Suppressor macrophage (primary cell): ENCODE results near the gene EIF1.

Source experiments
- DNase-seq, 4 experiments: peaks; one replicate each; pipeline ENCODE4 v3.0.0-alpha.2; 2020 to 2022

The EIF1 gene

DNA sequence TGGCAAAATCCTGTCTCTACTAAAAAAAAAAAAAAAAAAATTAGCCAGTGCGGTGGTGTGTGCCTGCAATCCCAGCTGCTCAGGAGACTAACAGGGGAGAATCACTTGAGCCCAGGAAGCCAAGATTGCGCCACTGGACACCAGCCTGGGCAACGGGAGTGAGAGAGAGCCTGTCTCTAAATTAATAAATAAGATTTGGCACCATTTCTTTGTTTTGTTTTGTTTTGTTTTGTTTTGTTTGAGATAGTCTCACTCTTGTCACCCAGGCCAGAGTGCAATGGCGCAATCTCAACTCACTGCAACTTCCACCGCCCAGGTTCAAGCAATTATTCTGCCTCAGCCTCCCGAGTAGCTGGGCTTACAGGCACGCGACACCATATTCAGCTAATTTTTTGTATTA is 14.0 kb downstream of the EIF1 start:
- DNase-seq, result no peak

DNA sequence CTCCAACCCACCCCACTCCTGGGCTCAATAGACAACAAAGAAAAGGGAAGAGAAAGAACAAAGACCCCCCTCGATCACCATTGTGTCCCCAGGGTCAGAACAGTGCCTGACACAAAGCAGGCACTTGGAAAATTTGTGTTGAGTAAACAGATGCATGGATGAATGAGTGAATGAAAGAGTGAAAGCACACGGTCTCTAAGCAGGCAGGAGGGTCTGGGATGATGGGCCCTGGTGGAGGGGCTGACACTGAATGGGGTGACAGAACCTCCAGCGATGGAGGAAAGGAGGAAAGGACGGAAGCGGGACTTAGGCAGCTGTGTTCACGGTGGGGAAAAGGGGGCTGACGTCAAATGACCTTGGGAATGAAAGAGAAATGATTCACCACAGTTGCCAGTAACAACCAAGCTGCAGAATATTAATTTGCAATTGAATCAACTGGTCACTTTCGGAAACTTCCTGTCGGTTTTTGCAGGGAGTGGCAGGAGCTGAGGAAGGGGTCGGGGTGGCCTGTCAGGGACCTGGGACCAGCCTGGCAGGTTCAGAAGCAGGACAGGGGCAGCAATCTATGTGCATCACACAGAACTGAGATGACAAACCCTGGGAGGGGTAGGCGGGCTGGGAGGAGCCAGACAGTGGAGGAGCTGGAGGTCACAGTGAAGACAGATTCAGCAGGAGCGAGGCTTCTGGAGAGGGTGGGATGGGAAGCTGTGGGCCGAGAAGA is 16.7 kb downstream of the EIF1 start:
- DNase-seq, result no peak

- no peak for DNase-seq
These were observed 19.4 kb downstream of the EIF1 start for GRCh38 chr17:41707803-41708669.

- DNase-seq, result no peak
These were observed 21.9 kb downstream of the EIF1 start for GRCh38 chr17:41710472-41711090.

DNA sequence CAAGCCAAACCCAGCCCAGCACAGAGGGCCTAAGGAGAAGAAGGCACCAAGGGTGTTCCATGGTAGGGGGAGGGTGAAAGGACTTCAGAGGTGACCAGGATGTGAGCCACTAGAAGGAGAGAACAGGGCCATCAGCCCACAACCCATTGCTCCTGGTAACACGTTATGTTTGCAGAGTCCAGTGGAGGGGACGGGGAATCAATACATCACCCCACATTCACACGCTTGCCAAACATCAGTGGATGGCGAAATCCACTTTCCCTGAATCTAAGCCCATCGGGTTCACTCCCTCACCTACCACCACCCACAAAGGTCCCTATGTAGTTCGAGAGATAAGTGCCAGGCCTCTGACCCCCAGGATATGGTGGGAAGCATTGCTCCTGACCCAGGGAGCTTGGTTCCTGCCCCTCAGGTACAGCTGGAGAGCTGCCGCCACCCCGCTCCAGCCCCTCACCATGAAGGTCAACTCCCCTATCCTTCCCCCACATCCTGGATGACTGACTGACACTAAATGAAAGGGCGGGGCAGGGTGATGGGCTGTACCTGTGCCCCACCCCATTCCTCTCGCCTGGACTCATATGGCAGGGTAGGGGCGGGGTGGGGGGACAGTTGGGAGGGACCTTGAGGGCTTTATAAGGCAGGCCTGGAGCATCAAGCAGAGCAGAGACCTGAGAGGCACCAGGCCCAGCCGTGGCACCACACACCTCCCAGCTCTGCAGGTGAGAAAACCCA is 23.1 kb downstream of the EIF1 start, which contains the start of gene GAST:
Gene GAST (plus strand): TSS at position 663 of the 732 bp plus-strand sequence. CDS start 3,106 bp downstream, outside the sequence.
- no peak for DNase-seq

DNA sequence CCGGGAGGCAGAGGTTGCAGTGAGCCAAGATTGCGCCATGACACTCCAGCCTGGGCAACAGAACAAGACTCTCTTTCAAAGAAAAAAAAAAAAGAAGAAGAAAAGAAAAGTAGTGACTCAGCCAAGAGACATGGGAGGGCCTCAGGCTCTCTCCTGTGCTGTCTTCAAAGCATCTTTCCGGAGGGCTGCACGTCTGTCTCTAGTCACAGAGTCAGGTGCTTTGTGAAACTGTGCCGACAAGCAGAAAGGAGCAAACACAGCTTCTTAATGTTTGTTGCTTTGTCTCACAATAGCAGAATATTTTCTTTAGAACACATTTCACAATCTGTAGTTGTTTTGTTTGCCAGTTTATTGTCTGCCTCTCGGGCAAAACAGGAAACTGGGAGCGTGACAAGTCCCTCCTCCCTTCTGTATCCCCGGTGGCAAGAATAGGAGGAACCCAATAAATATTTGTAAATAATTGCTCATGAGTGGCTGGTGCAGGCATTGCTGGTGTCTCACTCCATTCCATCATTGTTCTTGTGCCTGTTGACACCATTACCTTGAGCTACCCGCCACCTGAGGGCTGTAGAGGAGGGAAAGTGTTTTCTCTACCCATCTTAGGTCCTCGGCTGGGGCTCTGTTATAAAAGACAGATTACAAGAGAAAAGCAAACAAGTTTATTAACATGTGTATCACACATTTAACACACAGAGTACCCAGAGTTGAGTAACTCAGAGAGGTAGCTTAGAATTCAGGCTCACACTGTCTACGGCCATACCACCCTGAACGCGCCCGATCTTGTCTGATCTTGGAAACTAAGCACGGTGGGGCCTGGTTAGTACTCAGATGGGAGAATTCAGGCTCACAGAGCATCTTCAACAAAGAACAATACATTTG is 29.0 kb downstream of the EIF1 start:
- peak; percentile 62 to 80 (median 72) for DNase-seq

DNA sequence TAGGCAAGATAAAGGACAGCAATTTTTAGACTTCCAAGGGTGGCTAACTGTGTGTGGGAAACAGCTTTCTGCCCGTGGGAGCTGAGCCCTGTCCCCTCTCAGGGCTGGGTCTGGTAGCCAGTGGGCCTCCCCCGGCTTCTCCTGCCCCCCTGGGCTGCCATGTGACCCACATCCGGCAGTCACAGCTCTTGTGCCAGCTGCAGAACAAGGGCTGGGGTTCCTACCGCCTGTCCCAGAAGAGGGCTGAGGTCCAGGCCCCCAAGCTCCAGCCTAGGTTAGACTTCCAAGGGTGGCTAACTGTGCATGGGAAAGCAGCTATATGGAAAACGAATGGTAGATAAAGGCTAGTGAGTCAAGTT is 29.6 kb downstream of the EIF1 start:
- no peak for DNase-seq

DNA sequence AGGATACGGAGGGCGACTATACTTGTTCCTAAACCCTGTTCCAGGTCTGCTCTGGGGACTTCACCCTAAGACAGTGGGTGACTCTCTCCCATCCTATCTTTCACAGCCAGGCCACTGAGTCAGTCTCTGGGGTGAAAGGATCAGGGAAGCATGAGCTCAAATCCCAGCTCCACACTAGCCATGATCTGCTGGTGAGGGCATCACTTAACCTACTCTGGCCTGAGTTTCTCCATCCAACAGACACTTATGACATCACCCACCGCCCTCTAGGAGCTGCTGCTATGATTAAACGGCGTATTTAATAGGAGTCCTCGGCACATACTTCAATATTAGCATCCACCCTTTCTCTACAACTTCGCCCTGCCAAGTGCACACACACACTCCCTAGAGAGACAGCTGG is 33.5 kb downstream of the EIF1 start:
- DNase-seq, result no peak

GRCh38 chr17:41723801-41724475 is 35.3 kb downstream of the EIF1 start:
- DNase-seq, result no peak

- DNase-seq, result no peak
These were observed 35.9 kb downstream of the EIF1 start for GRCh38 chr17:41724476-41725050.

DNA sequence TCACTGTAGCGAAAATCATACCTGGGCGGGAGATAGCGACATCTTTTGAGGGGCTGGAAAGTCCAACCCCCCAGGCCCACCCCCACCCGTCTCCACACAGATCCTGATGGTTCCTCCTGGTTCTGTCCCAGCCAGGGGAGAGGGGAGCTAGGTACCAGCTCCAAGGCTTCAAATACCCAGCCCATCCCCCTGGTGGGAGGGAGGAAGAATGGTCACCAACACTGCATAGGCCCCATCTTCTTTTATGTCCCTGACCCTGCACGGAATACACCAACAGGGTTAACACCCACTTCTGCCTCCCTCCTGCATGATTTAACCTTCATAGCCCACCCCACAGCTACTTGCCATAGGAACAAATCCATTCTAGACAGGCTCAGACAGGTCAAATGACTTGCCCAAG is 36.4 kb downstream of the EIF1 start:
- DNase-seq, result no peak

GRCh38 chr17:41728056-41728455 is 39.4 kb downstream of the EIF1 start:
- DNase-seq, result no peak

DNA sequence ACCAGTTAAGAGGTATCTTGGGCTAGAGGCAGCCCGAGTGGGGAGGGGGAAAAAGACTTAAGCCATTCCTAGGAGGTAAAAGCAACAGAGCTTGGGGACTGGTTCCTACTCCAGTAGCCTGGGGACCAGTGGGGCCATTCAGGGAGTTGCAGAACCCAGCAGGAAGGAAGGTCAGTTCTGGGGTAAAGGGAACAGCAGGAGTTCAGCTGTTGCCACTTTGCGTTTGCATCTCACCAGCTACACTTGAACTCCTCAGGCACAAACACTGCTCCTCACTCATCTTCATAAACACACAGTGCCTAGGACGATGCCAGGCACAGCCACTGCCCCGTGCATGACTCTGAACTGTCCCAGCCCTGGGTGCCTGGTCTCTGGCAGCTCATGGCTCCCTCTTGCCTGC is 41.8 kb downstream of the EIF1 start:
- DNase-seq, result peak in 2 of 4 experiments; percentile 16 to 17

DNA sequence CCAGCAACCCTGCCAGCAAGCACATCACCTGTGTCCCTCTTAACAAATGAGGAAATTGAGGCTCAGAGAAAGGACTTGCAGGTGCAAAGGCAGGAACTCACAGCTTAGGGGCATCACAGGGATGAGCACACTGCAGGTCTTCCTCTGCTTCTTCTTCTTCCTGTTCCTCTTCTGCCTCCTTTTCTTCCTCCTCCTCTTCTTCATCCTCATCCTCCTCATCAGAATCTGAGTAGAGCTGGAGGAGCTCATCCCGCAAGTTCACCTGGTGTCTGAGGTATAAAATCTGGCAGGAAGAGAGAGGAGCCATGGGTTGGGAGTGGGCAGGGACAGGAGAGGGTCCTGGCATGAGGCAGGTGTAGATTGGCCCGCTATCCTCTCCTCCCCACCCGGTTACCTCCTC is 43.2 kb downstream of the EIF1 start:
- no peak for DNase-seq

- peak in 1 of 4 experiments; percentile 24 for DNase-seq
These were observed 44.9 kb downstream of the EIF1 start for GRCh38 chr17:41733348-41734138.

DNA sequence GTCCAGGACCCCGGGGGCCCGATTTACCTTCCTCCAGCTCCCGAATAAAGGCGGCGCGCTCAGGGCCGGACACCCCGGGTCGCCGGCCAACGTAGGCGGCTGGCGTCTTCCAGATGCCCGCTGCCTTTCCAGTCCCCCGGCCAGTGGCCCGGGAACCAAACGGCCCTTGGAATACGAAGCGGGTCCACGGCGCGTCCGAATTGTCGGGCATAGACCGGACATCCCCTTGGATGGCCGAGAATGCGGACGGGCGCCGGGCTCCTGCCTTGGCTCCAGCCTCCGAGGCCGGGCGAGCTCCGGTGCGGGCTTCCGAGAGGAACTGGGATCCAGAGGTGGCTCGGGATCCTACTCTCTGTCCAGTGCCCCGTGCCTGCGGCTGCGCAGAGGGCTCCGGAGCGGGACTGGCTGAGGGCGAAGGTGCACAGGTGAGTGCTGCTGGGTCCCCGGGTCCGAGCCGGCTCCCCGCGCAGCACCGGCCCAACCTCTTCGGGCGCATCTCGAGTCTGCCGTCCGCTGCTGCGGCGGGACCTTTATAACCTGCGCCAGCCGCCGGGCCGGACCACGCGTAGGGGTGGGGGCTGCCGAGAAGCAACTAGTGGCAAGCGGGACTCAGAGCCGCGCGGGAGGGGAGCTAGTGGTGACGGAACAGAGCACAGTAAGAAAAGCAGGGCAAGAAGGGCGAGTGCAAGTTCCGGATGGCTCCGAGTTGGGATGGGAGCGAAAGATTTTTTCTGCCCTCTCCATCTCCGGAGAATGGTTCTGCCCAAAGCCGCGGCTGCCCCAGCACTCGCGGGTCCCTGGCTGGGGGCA is 45.7 kb downstream of the EIF1 start, which contains the start of gene HAP1:
Gene HAP1 (minus strand): TSS at position 505 of the 810 bp plus-strand sequence. CDS start 9 bp downstream, at position 496.
- peak in 2 of 4 experiments; percentile 30 to 47 for DNase-seq

DNA sequence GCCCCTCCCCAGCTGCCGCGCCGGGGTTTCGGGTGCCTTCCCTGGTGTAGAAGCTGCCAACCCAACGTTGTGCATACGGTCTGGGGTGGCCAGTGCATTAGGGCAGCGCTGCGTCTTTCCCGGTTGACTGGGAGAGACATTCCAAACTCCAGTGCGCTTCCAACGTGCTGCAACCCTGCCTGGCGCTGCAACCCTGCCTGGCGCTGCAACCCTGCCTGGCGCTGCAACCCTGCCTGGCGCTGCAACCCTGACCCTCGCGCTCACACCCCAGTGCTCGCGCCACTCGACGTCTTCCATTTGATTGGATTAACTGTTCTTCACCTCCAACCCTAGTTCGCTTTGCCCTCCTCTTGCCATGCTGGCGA is 46.2 kb downstream of the EIF1 start:
- no peak for DNase-seq

- DNase-seq, result no peak
These were observed 47.1 kb downstream of the EIF1 start for GRCh38 chr17:41735744-41736143.
